NCI-H1105 (cell line): Measurements from ENCODE around the gene CFAP53.
"Not testable (repeated sequence)": the region's sequence is repeated elsewhere in the genome, so short reads cannot be mapped to it uniquely, and the experiment has no call there.

Experiments used
- DNase-seq: peaks from one replicate; lab custom pipeline; 2025; lab: John Stamatoyannopoulos, UW

The CFAP53 gene

GRCh38 chr18:50272568-50272967 lies 6.3 kb upstream of the CFAP53 start:
- no peak for DNase-seq

DNA sequence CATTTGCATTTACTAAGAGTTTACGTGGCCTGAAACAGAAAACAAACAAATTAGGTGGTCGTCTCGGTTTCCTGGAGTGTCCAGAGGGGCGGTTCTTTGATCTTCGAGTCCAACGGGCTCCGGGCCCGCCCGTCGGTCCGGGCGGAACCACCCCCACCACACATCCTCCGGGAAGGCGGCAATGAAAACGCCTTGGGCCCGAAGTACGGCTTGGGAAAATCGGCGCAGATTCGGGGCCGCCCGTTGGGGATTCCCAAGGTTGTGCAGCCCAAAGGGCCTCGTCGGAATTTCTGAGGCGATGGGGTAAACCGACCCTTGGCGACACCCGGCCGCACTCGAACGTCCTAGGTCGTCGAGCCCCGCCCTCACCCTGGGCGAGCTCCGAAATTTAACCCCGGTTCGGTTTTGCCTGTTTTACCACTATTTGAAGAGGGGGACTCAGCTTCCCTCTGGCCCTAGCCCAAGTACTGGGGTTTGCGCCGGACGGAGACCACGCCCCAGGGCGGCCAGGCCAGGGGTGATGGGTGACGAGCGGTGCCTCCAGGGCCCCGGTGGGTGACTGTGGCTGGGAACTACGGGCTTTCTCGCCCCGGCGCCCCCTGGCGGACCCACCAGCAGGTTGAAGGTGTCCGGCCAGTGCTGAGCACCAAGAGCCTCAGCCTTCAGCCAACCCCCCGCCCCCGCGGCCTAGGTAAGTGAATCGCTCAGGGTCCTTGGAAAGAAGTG lies 1.9 kb upstream of the CFAP53 start:
- DNase-seq: no peak

DNA sequence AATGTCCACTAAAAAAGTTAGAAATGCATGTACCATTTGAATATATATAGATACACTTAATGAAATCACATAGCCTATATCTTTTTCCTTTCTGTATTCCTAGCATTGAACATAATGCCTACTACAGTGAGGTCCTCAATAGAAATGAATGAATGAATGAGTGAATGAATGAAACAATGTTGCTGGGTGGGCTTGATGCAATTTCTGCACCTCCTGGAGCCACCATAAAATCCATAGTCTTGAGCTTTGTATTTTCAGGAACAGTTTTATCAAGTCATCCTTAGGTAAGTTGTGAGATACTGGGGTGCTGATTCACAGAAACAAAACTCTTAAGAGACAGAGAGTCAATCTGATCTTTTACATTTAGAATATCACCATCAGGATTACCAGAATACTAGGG lies 3.3 kb downstream of the CFAP53 start:
- no peak for DNase-seq

DNA sequence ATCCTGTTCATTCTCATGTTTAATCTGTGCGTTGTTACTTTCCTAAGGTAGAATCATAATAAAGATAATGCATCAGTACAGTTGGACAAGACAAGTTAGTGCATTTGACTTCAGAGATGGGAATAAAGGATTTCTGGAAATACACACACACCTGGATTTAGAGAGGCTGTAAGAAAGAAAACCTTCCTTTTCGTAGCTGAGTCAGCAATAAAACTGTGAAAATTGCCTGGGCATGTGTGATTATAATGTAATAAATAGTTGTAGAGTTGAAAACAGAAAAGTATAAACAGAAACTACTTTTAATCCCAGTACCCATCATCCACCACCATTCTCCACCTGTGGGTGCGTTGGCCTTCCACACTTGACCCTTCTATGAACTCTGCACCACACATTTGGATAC lies 15.4 kb downstream of the CFAP53 start:
- no peak for DNase-seq

GRCh38 chr18:50249576-50249975 lies 16.7 kb downstream of the CFAP53 start:
- no peak for DNase-seq

DNA sequence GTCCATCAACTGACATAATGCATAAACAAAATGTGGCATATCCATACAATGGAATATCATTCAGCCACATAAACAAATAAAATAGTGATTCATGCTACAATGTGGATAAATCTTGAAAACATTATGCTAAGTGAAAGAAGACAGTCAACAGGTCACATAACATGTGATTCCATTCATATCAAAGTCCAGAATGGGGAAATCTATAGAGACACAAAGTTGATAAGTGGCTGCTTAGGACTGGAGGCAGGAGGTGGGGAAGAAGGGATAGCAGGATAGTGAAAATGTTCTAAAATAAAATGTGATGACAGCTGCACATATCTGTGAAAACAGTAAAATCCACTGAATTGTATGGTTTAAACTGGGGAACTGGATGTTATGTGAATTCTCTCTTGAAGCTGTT lies 18.7 kb downstream of the CFAP53 start:
- no peak for DNase-seq

GRCh38 chr18:50241768-50242167 lies 24.5 kb downstream of the CFAP53 start:
- not testable (repeated sequence) for DNase-seq

DNA sequence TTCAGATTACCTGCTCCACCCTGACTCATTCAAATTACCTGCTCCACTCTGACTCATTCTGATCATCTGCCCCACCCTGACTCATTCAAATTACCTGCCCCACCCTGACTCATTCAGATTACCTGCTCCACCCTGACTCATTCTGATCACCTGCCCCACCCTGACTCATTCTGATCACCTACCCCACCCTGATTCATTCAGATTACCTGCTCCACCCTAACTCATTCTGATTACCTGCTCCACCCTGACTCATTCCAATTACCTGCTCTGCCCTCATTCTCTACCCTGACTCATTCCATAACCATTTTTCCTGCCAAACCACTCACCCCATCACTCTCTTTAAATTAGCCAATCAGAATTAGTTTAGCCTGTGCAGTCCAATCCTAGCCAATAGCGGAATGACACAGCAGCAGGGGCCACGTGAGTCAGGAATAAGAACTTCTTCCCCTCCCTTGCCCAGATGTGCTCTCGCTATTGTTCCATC lies 26.2 kb downstream of the CFAP53 start:
- no peak for DNase-seq

GRCh38 chr18:50232419-50232818 lies 33.9 kb downstream of the CFAP53 start:
- no peak for DNase-seq

DNA sequence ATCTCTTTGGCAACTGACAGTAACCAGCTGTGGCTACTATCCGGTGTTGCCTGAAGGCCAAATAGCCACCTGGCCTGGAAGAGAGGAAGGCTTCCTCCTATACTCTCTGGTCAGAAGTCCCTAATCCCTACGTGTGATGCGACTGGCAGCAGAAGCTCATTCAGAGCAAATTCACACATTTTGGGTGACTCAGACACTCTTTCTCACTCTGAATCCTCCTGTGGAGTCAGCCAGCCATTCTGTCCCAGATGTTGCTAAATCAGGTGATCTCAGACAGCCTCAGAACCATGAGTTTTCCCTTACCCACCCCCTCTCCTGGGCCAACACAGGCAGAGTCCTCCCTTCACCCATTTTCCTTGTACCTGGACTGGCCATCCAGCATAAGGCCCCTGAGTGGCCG lies 34.7 kb downstream of the CFAP53 start:
- no peak for DNase-seq

DNA sequence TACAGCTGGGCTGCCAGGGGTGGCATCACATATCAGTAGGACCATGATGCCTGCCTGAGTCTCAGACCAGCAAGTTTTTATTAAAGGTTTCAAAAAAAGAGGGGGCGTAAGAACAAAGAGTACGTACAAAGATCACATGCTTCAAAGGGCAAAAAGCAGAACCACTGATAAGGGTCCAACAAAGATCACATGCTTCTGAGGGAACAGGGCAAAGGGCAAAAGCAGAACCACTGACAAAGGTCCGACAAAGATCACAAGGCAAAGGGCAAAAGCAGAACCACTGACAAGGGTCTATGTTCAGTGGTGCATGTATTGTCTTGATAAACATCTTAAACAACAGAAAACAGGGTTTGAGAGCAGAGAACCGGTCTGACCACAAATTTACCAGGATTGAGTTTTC lies 46.0 kb downstream of the CFAP53 start:
- not testable (repeated sequence) for DNase-seq

DNA sequence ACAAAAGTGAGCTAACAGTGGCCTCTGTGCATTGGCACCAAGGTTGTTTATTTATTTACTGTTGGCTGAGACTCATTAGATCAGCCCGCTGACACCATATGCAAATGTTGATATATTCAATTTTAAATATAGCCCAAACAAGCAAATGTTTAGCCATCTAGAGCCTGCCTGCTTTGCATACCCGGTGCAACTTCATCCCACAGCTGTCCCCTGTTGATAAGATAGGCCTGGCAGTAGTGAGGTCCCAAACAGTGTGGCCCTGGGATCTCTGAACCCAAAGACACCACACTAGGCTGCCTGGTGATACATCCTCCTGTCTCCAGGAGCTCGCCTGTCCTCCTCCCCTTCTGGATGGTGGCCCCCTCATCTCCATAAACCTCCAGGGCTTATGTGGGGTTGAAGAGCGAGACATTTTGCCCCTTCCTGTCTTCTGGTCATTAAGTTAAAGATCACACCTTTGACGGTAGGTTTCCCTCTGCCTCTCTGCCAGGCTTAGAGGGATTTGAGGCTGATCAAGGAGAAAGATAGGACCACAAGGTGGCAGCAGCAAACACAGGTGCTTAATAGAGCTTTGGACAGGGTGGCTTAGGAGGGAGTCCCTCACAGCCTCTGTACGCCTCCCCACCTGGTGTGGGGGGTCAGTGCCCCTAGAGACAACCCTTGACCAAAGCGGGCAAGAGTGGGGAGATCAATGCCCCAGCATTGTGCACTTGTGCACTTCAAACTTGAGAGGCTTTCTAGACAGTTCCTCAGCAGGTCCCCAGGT lies 47.7 kb downstream of the CFAP53 start:
- peak; percentile 5 for DNase-seq

DNA sequence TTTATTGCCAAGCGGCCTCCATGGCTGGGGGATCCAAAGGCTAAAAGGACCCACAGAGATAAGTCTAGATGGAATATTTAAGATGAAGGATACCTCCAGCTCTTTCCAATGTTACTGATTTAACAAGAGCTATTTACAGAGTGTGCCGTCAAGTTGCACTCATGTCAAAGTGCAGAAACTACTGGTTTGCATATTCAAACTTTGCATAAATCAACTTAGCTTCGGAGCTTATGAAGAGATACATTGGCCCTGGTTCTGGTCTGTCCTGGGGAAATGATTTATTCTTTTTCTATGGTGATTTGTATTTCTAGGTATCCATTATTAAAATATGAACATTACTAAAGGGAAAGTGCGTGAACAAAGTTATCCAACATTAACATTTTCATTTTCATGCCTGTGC lies 57.0 kb downstream of the CFAP53 start:
- no peak for DNase-seq

GRCh38 chr18:50207722-50208121 lies 58.6 kb downstream of the CFAP53 start:
- DNase-seq: no peak

- DNase-seq: peak; percentile 81
Measured at GRCh38 chr18:50203801-50204604, 62.3 kb downstream of the CFAP53 start.

DNA sequence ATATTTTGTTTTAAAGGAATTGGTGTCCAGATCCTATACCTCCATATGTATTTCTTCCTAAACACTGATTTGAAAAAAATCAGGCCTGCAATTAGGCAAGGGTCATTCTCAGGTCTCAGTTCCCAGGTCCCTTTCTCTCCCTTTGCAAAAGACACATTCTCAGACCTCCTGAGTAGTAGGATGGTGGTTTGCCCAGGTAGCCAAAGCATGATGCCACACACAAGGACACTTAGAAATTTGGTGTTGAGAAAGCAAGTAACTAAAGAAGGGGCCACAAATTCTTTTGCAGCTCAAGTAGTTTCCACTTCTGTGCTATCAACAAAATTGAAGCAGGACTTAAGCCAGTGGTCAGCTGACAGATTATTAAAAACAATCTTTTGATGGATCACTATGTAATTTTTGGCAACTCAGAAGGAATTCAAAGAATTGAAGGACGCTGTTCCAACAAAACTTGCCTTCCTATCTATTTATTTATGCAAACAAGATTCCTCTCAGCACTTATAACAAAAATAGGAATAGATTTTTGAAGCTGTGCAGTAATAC lies 64.7 kb downstream of the CFAP53 start:
- no peak for DNase-seq

DNA sequence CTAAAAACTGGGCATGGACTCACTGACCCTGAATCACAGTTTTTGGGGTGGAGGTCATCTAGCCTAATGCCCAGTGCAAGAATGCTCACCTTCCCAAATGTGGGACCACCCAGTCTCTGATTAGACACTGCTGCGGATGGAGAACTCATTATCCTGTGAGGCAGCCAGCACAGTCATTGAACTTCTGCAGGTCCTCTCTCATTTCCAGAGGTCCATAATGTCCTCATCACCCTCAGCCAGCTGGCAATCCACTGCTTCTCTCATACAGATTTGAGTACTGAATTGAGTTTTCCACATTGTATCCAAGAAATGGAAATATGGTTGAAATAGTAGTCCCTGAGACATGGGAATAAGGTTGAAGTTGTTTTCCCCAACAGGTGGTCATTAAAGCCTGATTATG lies 66.4 kb downstream of the CFAP53 start:
- no peak for DNase-seq

DNA sequence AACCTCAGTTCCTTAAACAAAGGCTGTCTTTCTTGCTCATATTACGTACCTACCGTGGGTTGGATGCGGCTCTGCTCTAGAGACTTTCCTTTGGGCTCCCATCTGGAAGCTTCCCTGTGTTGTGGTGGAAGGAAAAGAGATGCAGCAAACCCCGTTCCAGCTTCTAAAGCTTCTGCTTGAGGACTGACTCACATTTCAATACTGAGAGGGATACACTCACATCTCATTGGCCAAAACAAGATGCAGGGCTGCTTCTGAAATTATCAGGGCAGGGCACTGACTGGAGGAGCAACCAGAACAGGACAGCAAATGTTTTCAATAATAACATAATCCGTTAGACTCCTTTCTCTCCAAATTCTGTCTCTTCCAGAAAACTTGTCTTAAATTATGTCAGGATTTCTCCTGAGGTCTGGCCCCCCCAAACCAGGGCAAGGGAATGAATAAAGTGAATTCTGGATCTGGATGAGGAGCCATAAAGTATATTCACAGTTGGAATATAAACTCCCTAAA lies 66.9 kb downstream of the CFAP53 start:
- DNase-seq: no peak

DNA sequence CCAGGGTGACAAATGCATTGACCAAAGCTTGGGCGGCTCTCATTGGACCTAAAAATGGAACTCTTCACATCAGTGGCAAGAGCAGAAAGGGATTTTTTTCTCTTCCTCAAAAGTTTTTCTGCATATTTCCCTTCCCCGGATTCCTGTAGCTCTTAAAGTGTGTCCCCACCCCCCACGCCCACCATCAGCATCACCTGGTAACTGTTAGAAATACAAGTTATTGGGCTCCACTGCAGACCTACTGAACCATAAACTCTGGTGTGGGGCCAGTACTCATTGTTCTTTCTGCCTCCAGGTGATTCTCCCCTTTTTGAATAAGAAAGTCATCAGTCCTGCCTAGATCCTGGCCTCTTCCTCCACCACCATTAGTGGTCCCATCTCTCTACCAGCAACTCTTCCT lies 70.0 kb downstream of the CFAP53 start:
- no peak for DNase-seq

DNA sequence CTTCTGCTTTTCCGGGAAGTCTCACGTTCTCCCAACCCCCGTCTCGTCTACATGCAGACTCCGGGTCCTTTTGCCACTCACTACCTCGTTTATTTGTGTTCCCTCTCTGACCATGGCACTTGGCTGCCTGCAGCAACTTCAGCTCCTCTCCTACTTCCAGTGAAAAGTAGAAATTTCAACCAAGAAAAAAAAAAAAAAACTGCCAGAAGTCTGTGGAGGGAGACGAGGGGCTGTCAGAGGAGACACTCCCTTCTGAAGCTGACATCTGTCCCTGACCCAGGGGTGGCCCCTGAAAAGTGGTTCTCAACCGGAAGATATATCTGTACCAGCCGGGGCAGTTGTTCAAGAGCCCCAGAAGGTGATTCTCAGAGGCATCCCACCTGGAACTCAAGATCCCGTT lies 70.6 kb downstream of the CFAP53 start:
- no peak for DNase-seq

- peak; percentile 77 for DNase-seq
Measured at GRCh38 chr18:50194631-50195532, 71.4 kb downstream of the CFAP53 start, which contains the start of gene MYO5B. Gene MYO5B, minus strand, starts transcription at chr18:50195147. Its CDS starts 354 bp downstream, at chr18:50194793.
